ENCODE measurements around the gene GLA.

Gene GLA

GRCh38 chrX:101357166-101357795 lies 50.4 kb downstream of the GLA start:
- DNase-seq (ENCODE audit: low spot score): no peak

- no peak for DNase-seq (ENCODE audit: low spot score)
Observed at GRCh38 chrX:101349193-101349562, 58.5 kb downstream of the GLA start.

GRCh38 chrX:101348452-101349192 lies 59.1 kb downstream of the GLA start, which contains the start of gene TIMM8A:
TIMM8A (minus strand) TSS chrX:101348742; CDS start chrX:101348664, 78 bp downstream.
- peak; percentile 69 for DNase-seq (ENCODE audit: low spot score)

- DNase-seq (ENCODE audit: low spot score): peak; percentile 20
Observed at GRCh38 chrX:101347859-101348451, 59.8 kb downstream of the GLA start.
